ENCODE results near the gene RGS6. TPM values are rescaled to one million over a fixed set of nuclear protein-coding genes. Genes with fewer than 3 reads are reported as not detected.

Gene RGS6
- total and polyA plus RNA-seq, 4 donors: 0.06 to 5.3 (median 0.17) TPM; not detected in 1

GRCh38 chr14:72559669-72560255 is 627.5 kb downstream of the RGS6 start:
- 93% methylated on average over 6 of the region's 6 CpGs for WGBS
- no peak overlapping the region for H3K4me3 ChIP-seq (ENCODE audit: low read depth in 1 of 3, low read length in 3 of 3)
- H3K9me3 ChIP-seq (ENCODE audit: control insufficient read depth in 4 of 4, low read length in 3 of 4): no peaks in the 10 kb centered on the region
- no peaks in the 10 kb centered on the region for H3K36me3 ChIP-seq (ENCODE audit: control insufficient read depth in 4 of 4, insufficient read depth in 3 of 4, low read depth in 1 of 4, low read length in 3 of 4)
- DNase-seq (ENCODE audit: low spot score): no peak
- no peak overlapping the region for H3K27ac ChIP-seq (ENCODE audit: low read depth in 1 of 2, low read length in 2 of 2)
- no peak overlapping the region for H3K9ac ChIP-seq (ENCODE audit: low read depth in 1 of 2, low read length in 2 of 2)
- no peaks in the 10 kb centered on the region for H3K27me3 ChIP-seq (ENCODE audit: control insufficient read depth in 4 of 4, insufficient read depth in 4 of 4, low read length in 3 of 4)
- no peaks in the 10 kb centered on the region for H3K4me1 ChIP-seq (ENCODE audit: control insufficient read depth in 4 of 4, insufficient read depth in 4 of 4, low read length in 3 of 4)
- TF ChIP-seq HNF4A (conservative IDR thresholded peaks at IDR 0.05) (no peak), EGR1 (IDR thresholded peaks at IDR 0.05; ENCODE audit: low read depth in 2 of 2) (no peak), YY1 (IDR thresholded peaks at IDR 0.05) (no peak), JUND (IDR thresholded peaks at IDR 0.05) (no peak), RXRA (IDR thresholded peaks at IDR 0.05) (no peak), CTCF (IDR thresholded peaks at IDR 0.05; ENCODE audit: low read depth, low read length, missing input control) (no peak), RAD21 (IDR thresholded peaks at IDR 0.05) (no peak), NR2F2 (IDR thresholded peaks at IDR 0.05) (no peak), TAF1 (conservative IDR thresholded peaks at IDR 0.05) (no peak), GABPA (IDR thresholded peaks at IDR 0.05 in 1 of 2, conservative IDR thresholded peaks at IDR 0.05 in 1 of 2) (no peak)
- TF ChIP-seq, protein P1, sequence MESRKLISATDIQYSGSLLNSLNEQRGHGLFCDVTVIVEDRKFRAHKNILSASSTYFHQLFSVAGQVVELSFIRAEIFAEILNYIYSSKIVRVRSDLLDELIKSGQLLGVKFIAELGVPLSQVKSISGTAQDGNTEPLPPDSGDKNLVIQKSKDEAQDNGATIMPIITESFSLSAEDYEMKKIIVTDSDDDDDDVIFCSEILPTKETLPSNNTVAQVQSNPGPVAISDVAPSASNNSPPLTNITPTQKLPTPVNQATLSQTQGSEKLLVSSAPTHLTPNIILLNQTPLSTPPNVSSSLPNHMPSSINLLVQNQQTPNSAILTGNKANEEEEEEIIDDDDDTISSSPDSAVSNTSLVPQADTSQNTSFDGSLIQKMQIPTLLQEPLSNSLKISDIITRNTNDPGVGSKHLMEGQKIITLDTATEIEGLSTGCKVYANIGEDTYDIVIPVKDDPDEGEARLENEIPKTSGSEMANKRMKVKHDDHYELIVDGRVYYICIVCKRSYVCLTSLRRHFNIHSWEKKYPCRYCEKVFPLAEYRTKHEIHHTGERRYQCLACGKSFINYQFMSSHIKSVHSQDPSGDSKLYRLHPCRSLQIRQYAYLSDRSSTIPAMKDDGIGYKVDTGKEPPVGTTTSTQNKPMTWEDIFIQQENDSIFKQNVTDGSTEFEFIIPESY (IDR thresholded peaks at IDR 0.05): no peak
- TF ChIP-seq, protein P2, sequence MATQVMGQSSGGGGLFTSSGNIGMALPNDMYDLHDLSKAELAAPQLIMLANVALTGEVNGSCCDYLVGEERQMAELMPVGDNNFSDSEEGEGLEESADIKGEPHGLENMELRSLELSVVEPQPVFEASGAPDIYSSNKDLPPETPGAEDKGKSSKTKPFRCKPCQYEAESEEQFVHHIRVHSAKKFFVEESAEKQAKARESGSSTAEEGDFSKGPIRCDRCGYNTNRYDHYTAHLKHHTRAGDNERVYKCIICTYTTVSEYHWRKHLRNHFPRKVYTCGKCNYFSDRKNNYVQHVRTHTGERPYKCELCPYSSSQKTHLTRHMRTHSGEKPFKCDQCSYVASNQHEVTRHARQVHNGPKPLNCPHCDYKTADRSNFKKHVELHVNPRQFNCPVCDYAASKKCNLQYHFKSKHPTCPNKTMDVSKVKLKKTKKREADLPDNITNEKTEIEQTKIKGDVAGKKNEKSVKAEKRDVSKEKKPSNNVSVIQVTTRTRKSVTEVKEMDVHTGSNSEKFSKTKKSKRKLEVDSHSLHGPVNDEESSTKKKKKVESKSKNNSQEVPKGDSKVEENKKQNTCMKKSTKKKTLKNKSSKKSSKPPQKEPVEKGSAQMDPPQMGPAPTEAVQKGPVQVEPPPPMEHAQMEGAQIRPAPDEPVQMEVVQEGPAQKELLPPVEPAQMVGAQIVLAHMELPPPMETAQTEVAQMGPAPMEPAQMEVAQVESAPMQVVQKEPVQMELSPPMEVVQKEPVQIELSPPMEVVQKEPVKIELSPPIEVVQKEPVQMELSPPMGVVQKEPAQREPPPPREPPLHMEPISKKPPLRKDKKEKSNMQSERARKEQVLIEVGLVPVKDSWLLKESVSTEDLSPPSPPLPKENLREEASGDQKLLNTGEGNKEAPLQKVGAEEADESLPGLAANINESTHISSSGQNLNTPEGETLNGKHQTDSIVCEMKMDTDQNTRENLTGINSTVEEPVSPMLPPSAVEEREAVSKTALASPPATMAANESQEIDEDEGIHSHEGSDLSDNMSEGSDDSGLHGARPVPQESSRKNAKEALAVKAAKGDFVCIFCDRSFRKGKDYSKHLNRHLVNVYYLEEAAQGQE (IDR thresholded peaks at IDR 0.05): no peak

DNA sequence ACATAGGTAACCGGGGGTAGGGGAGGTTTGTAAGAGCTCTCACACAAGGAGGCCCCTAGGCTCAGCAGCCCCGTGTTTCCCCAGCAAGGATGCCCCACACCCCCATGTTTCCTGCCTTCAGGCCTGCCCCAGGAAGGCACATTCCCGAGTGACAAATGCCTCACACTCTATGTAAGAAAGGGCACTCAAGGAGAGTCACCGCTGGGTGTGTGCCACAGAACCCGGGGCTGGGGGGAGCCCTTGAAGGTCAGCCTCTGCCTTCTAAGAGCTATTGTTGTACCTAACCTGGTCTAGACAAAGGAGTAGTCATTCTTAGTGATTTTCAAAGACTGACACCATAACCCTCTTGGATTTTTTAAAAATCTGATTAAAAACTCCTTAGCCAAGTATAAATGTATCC is 628.1 kb downstream of the RGS6 start:
- no peak for DNase-seq (ENCODE audit: low spot score)
- Histone ChIP-seq H3K9ac (ENCODE audit: low read depth in 1 of 2, low read length in 2 of 2) (no peak overlapping the region), H3K9me3 (ENCODE audit: control insufficient read depth in 4 of 4, low read length in 3 of 4) (no peaks in the 10 kb centered on the region), H3K27ac (ENCODE audit: low read depth in 1 of 2, low read length in 2 of 2) (no peak overlapping the region), H3K4me1 (ENCODE audit: control insufficient read depth in 4 of 4, insufficient read depth in 4 of 4, low read length in 3 of 4) (no peaks in the 10 kb centered on the region), H3K4me3 (ENCODE audit: low read depth in 1 of 3, low read length in 3 of 3) (no peak overlapping the region), H3K36me3 (ENCODE audit: control insufficient read depth in 4 of 4, insufficient read depth in 3 of 4, low read depth in 1 of 4, low read length in 3 of 4) (no peaks in the 10 kb centered on the region), H3K27me3 (ENCODE audit: control insufficient read depth in 4 of 4, insufficient read depth in 4 of 4, low read length in 3 of 4) (no peaks in the 10 kb centered on the region)
- WGBS: 78% methylated on average over 5 of the region's 5 CpGs
- TF ChIP-seq EGR1 (IDR thresholded peaks at IDR 0.05; ENCODE audit: low read depth in 2 of 2): no peak
- TF ChIP-seq MAX (IDR thresholded peaks at IDR 0.05): no peak
- TF ChIP-seq, protein P3, sequence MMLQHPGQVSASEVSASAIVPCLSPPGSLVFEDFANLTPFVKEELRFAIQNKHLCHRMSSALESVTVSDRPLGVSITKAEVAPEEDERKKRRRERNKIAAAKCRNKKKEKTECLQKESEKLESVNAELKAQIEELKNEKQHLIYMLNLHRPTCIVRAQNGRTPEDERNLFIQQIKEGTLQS (IDR thresholded peaks at IDR 0.05): no peak
- no peak for TF ChIP-seq CTCF (IDR thresholded peaks at IDR 0.05; ENCODE audit: low read depth, low read length, missing input control)
- TF ChIP-seq RAD21 (IDR thresholded peaks at IDR 0.05): no peak
- TF ChIP-seq JUND (IDR thresholded peaks at IDR 0.05): no peak
- TF ChIP-seq FOXA1 (IDR thresholded peaks at IDR 0.05): no peak
- TF ChIP-seq, protein P2 (IDR thresholded peaks at IDR 0.05): no peak
- TF ChIP-seq TAF1 (conservative IDR thresholded peaks at IDR 0.05): no peak
- TF ChIP-seq SP1 (IDR thresholded peaks at IDR 0.05): no peak
- no peak for TF ChIP-seq FOXA2 (IDR thresholded peaks at IDR 0.05)
- no peak for TF ChIP-seq NR2F2 (IDR thresholded peaks at IDR 0.05)
- no peak for TF ChIP-seq HNF4G (IDR thresholded peaks at IDR 0.05)
- no peak for TF ChIP-seq GABPA (IDR thresholded peaks at IDR 0.05 in 1 of 2, conservative IDR thresholded peaks at IDR 0.05 in 1 of 2)
